HCT116 (cell line): Measurements from ENCODE around the gene VPS35L. TPM values are rescaled to one million over a fixed set of nuclear protein-coding genes. Genes with fewer than 3 reads are reported as not detected.

Experiments used
- ATAC-seq: fragments of 200-7000 bp; cut with Tn5 transposase; 2 replicates; pipeline ENCODE4 v1.9.1; 2020; ENCODE audit warnings: mild to moderate bottlenecking, moderate library complexity
- BruUV-seq: library from RNA; stranded (reverse); fragments of 400-500 nt; replicated peaks from 2 replicates; lab custom pipeline; 2021; lab: Mats Ljungman, UMichigan
- CTCF ChIA-PET: fragments of 300-600 bp; sonication (Branson Sonifier 250); formaldehyde crosslinking; loops from one replicate; lab custom pipeline; 2021; ENCODE audit warnings: antibody characterized with exemption; lab: Charles Lee
- POLR2A ChIA-PET: fragments of 300-600, 350-600 bp; sonication (Branson Sonifier 250); formaldehyde crosslinking; loops from one replicate; lab custom pipeline; 2021; ENCODE audit warnings: antibody characterized with exemption; lab: Charles Lee
- RAD21 ChIA-PET, 2 experiments: fragments of 300-600 bp; sonication (Branson Sonifier 250); formaldehyde crosslinking; loops; one replicate each; lab custom pipeline; 2023; ENCODE audit warnings: low total read pairs in 2 of 2; ENCODE audit not compliant: uncharacterized antibody in 2 of 2, unreplicated experiment in 2 of 2, low non-redundant PET in 1 of 2; lab: Charles Lee
- DNase-seq: peaks from one replicate; pipeline ENCODE4 v3.0.0-alpha.2; 2010; ENCODE audit warnings: low read depth, low spot score
- H2AFZ ChIP-seq: fragments of 200-600 bp; shearing (Covaris generic), sonication (generic); 2 replicates; pipeline ENCODE4 v1.6.1; 2017; ENCODE audit warnings: low read depth, mixed run types, mixed read lengths, antibody characterized with exemption, low read length; ENCODE audit not compliant: poor library complexity, severe bottlenecking
- H3K27ac ChIP-seq: 2 replicates; pipeline ENCODE4 v1.5.1; 2012; ENCODE audit warnings: low read depth, low read length
- H3K27me3 ChIP-seq: fragments of 200-600 bp; sonication (generic); 2 replicates; pipeline ENCODE4 v1.6.1; 2016; ENCODE audit warnings: mixed run types, low read length, mixed read lengths; ENCODE audit not compliant: insufficient read depth
- H3K36me3 ChIP-seq, 2 experiments: fragments of 200-500 bp in 1 of 2; fragments of 200-600 bp in 1 of 2; sonication (Bioruptor generic) in 1 of 2; sonication (generic) in 1 of 2; 2 replicates each; pipeline versions ENCODE4 v1.5.1 to v1.6.1; 2014 to 2016; ENCODE audit warnings: low read length in 2 of 2, inconsistent platforms in 1 of 2, mixed read lengths in 1 of 2, mixed run types in 1 of 2; ENCODE audit not compliant: insufficient read depth in 2 of 2, control insufficient read depth in 1 of 2
- H3K4me1 ChIP-seq, 2 experiments: fragments of 200-600 bp in 1 of 2; sonication (generic) in 1 of 2; 2 replicates each; pipeline versions ENCODE4 v1.5.1 to v1.6.1; 2012 to 2017; ENCODE audit warnings: low read length in 2 of 2, inconsistent platforms in 1 of 2, mild to moderate bottlenecking in 1 of 2, mixed read lengths in 1 of 2, mixed run types in 1 of 2, moderate library complexity in 1 of 2; ENCODE audit not compliant: insufficient read depth in 2 of 2, control insufficient read depth in 1 of 2
- H3K4me2 ChIP-seq: fragments of 200-600 bp; sonication (generic); 2 replicates; pipeline ENCODE4 v1.6.1; 2017; ENCODE audit warnings: mixed run types, low read length, mixed read lengths
- H3K4me3 ChIP-seq, 2 experiments: fragments of 200-600 bp in 1 of 2; sonication (generic) in 1 of 2; replicated peaks in 1 of 2; 2 replicates each; pipeline ENCODE4 v1.5.1; 2011 to 2016; ENCODE audit warnings: low read length in 2 of 2, control low read depth in 1 of 2, low read depth in 1 of 2, mild to moderate bottlenecking in 1 of 2, mixed read lengths in 1 of 2, mixed run types in 1 of 2
- H3K79me2 ChIP-seq: fragments of 200-600 bp; sonication (generic); 2 replicates; pipeline ENCODE4 v1.6.1; 2017; ENCODE audit warnings: mild to moderate bottlenecking, mixed run types, low read length, moderate library complexity, mixed read lengths; ENCODE audit not compliant: insufficient read depth
- H3K9ac ChIP-seq: fragments of 200-600 bp; sonication (generic); 2 replicates; pipeline ENCODE4 v1.6.1; 2016; ENCODE audit warnings: low read length, mixed read lengths
- H3K9me2 ChIP-seq: fragments of 200-600 bp; sonication (generic), shearing (Covaris generic); 2 replicates; pipeline ENCODE4 v1.6.1; 2017; ENCODE audit warnings: mixed run types, mild to moderate bottlenecking, moderate library complexity; ENCODE audit not compliant: insufficient read depth
- H3K9me3 ChIP-seq, 2 experiments: fragments of 200-500 bp in 1 of 2; fragments of 200-600 bp in 1 of 2; sonication (Bioruptor generic) in 1 of 2; sonication (generic) in 1 of 2; 2 replicates each; pipeline ENCODE4 v1.6.1; 2014 to 2017; ENCODE audit warnings: low read length in 2 of 2, mixed read lengths in 2 of 2, inconsistent platforms in 1 of 2, low read depth in 1 of 2, mild to moderate bottlenecking in 1 of 2, mixed run types in 1 of 2, moderate library complexity in 1 of 2; ENCODE audit not compliant: control insufficient read depth in 1 of 2, insufficient read depth in 1 of 2
- H4K20me1 ChIP-seq: fragments of 200-600 bp; sonication (generic), shearing (Covaris generic); 2 replicates; pipeline ENCODE4 v1.6.1; 2017; ENCODE audit warnings: mixed run types, mild to moderate bottlenecking, moderate library complexity; ENCODE audit not compliant: insufficient read depth
- CBX3 ChIP-seq: IDR thresholded peaks from 2 replicates; pipeline ENCODE4 v1.6.1; 2012; ENCODE audit warnings: low read depth
- CEBPB ChIP-seq: IDR thresholded peaks from 2 replicates; pipeline ENCODE4 v1.6.1; 2012; ENCODE audit warnings: low read depth
- ELF1 ChIP-seq: IDR thresholded peaks from 2 replicates; pipeline ENCODE4 v1.6.1; 2012; ENCODE audit warnings: low read depth, borderline replicate concordance
- EZH2 ChIP-seq: fragments of 200-600 bp; sonication (generic); IDR thresholded peaks from 2 replicates; pipeline ENCODE4 v1.6.1; 2017; ENCODE audit warnings: antibody characterized with exemption, mixed run types
- FOSL1 ChIP-seq: IDR thresholded peaks from 2 replicates; pipeline ENCODE4 v1.6.1; 2012; ENCODE audit warnings: low read depth
- POLR2A ChIP-seq: IDR thresholded peaks from 2 replicates; pipeline ENCODE4 v1.7.0; 2011; ENCODE audit warnings: borderline replicate concordance; ENCODE audit not compliant: insufficient read depth, insufficient read length; ENCODE audit errors: extremely low read depth
- RAD21 ChIP-seq: IDR thresholded peaks from 2 replicates; pipeline ENCODE4 v1.6.1; 2012; ENCODE audit warnings: low read depth, mild to moderate bottlenecking
- SP1 ChIP-seq: IDR thresholded peaks from 2 replicates; pipeline ENCODE4 v1.6.1; 2012; ENCODE audit warnings: low read depth
- YY1 ChIP-seq: IDR thresholded peaks from 2 replicates; pipeline ENCODE4 v1.6.1; 2011; ENCODE audit warnings: low read length, low read depth, moderate library complexity, mild to moderate bottlenecking; ENCODE audit not compliant: insufficient replicate concordance; ENCODE audit errors: extremely low read depth
- ZFX ChIP-seq: fragments of 450-650 bp; IDR thresholded peaks from 2 replicates; pipeline ENCODE4 v1.6.1; 2017
- intact Hi-C: fragments of 100-400 bp; cut with micrococcal nuclease; formaldehyde crosslinking; loops from 2 replicates; pipeline ENCODE4 v1.10.0; 2022
- total RNA-seq: library from RNA; stranded (reverse); gene quantifications from one replicate; pipeline ENCODE4 v1.2.1, GENCODE V29; 2021; ENCODE audit not compliant: unreplicated experiment
- TF ChIP-seq, protein P1 (sequence below): IDR thresholded peaks from 2 replicates; pipeline ENCODE4 v1.6.1; 2012; ENCODE audit warnings: low read depth
- TF ChIP-seq, protein P2 (sequence below): IDR thresholded peaks from 2 replicates; pipeline ENCODE4 v1.6.1; 2011; ENCODE audit warnings: mild to moderate bottlenecking, low read length, moderate library complexity; ENCODE audit not compliant: insufficient replicate concordance; ENCODE audit errors: extremely low read depth

VPS35L gene
- total RNA-seq, 1 experiment from 2014 or later = 21.4 TPM

DNA sequence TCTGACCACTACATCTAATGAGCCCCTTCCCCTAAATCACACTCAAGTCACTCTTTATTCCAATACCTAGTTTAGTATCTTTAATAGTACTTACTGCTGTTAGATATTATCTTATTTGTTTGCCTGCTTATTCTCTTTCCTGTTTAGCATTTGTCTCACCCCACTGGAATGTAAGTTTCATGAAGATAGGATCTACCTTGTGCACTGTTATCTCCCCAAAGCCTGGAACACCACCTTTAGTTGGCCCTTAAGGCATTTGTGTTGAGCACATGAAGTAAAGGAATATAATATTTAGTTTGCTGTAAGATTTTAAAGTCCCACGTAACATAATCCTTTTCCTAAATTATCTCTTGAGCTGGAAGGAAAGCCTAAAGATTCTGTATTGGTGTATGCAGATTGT is 50.2 kb downstream of the VPS35L start:
- intact Hi-C loops = loop anchor here (10.0 kb wide), 2 partner anchors 59 to 699 kb away; no protein-coding TSS in a partner anchor
- Histone ChIP-seq H3K79me2 (no peaks in the 10 kb centered on the region), H3K9me2 (no peaks in the 10 kb centered on the region), H3K36me3 (no peaks in the 10 kb centered on the region), H3K4me2 (no peak overlapping the region), H4K20me1 (no peaks in the 10 kb centered on the region), H3K27me3 (no peaks in the 10 kb centered on the region), H2AFZ (no peak overlapping the region), H3K4me1 (no peaks in the 10 kb centered on the region; a peak in 1 of 4 replicates), H3K9ac (no peak overlapping the region), H3K27ac (no peak overlapping the region), H3K4me3 (no peak overlapping the region), H3K9me3 (no peaks in the 10 kb centered on the region)
- ATAC-seq (no peak), DNase-seq (no peak)
- ChIA-PET RAD21 (no interaction called here), POLR2A (interaction anchor here (0.7 kb wide), 1 partner anchor 11 kb away, joined by 4 read pairs; no protein-coding TSS in a partner anchor), CTCF (interaction anchor here (2.2 kb wide), 1 partner anchor 22 kb away, joined by 8 read pairs; no protein-coding TSS in a partner anchor)
- no peak for TF ChIP-seq POLR2A
- TF ChIP-seq, protein P1, sequence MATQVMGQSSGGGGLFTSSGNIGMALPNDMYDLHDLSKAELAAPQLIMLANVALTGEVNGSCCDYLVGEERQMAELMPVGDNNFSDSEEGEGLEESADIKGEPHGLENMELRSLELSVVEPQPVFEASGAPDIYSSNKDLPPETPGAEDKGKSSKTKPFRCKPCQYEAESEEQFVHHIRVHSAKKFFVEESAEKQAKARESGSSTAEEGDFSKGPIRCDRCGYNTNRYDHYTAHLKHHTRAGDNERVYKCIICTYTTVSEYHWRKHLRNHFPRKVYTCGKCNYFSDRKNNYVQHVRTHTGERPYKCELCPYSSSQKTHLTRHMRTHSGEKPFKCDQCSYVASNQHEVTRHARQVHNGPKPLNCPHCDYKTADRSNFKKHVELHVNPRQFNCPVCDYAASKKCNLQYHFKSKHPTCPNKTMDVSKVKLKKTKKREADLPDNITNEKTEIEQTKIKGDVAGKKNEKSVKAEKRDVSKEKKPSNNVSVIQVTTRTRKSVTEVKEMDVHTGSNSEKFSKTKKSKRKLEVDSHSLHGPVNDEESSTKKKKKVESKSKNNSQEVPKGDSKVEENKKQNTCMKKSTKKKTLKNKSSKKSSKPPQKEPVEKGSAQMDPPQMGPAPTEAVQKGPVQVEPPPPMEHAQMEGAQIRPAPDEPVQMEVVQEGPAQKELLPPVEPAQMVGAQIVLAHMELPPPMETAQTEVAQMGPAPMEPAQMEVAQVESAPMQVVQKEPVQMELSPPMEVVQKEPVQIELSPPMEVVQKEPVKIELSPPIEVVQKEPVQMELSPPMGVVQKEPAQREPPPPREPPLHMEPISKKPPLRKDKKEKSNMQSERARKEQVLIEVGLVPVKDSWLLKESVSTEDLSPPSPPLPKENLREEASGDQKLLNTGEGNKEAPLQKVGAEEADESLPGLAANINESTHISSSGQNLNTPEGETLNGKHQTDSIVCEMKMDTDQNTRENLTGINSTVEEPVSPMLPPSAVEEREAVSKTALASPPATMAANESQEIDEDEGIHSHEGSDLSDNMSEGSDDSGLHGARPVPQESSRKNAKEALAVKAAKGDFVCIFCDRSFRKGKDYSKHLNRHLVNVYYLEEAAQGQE = no peak
- TF ChIP-seq SP1 = no peak
- no peak for TF ChIP-seq EZH2
- no peak for TF ChIP-seq ELF1
- TF ChIP-seq RAD21 = no peak
- no peak for TF ChIP-seq YY1
- no peak for TF ChIP-seq CEBPB
- TF ChIP-seq, protein P2, sequence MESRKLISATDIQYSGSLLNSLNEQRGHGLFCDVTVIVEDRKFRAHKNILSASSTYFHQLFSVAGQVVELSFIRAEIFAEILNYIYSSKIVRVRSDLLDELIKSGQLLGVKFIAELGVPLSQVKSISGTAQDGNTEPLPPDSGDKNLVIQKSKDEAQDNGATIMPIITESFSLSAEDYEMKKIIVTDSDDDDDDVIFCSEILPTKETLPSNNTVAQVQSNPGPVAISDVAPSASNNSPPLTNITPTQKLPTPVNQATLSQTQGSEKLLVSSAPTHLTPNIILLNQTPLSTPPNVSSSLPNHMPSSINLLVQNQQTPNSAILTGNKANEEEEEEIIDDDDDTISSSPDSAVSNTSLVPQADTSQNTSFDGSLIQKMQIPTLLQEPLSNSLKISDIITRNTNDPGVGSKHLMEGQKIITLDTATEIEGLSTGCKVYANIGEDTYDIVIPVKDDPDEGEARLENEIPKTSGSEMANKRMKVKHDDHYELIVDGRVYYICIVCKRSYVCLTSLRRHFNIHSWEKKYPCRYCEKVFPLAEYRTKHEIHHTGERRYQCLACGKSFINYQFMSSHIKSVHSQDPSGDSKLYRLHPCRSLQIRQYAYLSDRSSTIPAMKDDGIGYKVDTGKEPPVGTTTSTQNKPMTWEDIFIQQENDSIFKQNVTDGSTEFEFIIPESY = no peak
- no peak for TF ChIP-seq CBX3
- no peak for TF ChIP-seq FOSL1
- no peak for TF ChIP-seq ZFX
- BruUV-seq = no TSS peak
